D341Med (cell line): ENCODE measurements around the gene RPL39L.

ENCODE experiments used
- DNase-seq: peaks from one replicate; pipeline ENCODE4 v3.0.0; 2012; ENCODE audit warnings: low spot score

Gene RPL39L

GRCh38 chr3:187093320-187093719 lies 46.0 kb downstream of the RPL39L start:
- no peak for DNase-seq

DNA sequence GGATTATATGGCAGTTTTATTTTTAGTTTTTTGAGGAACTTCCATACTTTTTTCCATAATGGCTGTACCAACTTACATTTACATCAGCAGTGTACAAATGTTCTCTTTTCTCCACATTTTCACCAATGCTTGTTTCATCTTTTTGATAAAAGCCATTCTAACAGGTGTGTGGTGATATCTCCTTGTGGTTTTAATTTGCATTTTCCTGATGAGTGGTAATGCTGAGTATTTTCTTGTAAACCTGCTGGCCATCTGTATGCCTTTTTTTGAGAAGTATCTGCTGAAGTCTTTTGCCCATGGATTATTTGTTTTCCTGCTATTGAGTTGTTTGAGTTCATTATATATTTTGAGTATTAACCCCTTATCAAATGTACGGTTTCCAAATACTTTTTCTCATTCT lies 50.6 kb downstream of the RPL39L start:
- no peak for DNase-seq

DNA sequence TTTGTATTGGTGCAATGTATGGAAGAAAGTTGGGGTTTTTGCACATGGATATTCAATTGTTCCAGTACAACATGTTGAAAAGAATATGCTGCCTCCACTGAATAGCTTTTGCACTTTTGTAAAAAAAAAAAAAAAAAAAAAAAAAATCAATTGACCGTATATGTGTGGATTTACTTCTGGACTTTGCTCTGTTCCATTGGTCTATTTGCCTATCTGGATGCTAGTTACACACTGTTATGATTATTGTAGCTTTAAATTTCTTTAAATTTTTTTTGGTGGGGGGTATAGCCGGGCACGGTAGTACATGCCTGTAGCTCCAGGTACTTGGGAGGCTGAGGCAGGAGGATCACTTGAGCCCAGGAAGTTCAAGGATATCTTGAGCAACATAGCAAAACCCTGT lies 52.5 kb downstream of the RPL39L start:
- DNase-seq: no peak

GRCh38 chr3:187085933-187086332 lies 53.4 kb downstream of the RPL39L start:
- DNase-seq: no peak

DNA sequence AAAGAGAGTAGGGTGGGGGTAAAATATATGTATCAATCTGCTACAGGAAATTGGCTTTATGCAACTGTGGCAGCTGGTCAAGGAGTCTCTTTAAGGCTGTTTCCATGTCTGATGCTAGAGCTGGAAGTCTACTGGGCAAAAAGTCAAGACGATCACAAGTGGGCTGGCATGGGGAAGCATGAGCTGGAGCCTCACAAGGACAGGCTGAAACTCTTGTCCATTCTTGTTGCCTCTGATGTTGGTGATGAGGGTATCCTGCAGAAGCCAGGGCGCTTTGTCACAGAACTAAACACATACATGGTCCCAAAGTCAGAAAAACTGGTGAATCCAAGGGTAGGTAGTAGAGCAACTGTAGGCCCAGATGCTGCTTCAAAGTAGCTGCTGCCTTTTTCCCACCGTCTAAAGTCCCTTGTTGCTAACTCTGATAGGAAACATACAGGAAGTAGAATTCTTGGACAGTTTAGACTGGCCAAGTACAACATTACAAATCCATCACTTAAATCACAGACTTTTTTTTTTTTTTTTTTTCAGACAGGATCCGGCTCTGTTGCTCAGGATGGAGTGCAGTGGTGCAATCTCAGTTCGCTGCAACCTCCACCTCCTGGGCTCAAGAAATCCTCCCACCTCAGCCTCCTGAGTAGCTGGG lies 54.2 kb downstream of the RPL39L start:
- DNase-seq: no peak

DNA sequence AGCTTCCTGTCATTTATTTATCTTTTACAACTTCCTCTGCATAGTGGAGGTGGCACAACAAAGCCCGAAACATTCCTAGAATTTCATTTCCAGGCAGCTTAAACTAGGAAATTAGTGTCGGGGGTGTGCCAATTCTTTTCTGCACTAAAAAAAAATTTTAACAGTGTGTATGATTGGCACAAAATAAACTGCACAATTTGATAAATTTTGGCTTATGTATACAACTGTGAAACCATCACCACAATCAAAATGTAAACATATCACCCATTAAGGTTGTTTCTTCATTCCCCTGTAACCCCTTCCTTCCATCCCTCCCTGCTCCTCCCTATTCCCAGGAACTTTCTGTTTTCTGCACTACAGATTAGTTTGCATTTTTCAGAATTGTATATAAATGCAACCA lies 54.7 kb downstream of the RPL39L start:
- DNase-seq: no peak

DNA sequence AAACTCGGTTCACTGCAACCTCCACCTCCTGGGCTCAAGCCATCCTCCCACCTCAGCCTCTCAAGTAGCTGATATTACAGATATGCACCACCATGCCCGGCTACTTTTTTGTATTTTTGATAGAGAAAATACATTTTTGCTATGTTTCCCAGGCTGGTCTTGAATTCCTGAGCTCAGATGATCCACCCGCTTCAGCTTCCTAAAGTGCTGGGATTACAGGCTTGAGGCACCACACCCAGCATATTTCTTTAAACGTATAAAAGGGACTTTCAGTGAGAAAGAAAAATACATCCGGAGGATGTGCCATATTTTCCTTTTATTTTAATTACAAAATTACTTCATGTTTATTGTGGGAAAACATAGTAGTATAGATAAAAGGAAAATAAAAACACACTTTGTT lies 55.2 kb downstream of the RPL39L start:
- DNase-seq: no peak

GRCh38 chr3:187082758-187083375 lies 56.4 kb downstream of the RPL39L start:
- DNase-seq: no peak

GRCh38 chr3:187080799-187081450 lies 58.4 kb downstream of the RPL39L start:
- DNase-seq: no peak

DNA sequence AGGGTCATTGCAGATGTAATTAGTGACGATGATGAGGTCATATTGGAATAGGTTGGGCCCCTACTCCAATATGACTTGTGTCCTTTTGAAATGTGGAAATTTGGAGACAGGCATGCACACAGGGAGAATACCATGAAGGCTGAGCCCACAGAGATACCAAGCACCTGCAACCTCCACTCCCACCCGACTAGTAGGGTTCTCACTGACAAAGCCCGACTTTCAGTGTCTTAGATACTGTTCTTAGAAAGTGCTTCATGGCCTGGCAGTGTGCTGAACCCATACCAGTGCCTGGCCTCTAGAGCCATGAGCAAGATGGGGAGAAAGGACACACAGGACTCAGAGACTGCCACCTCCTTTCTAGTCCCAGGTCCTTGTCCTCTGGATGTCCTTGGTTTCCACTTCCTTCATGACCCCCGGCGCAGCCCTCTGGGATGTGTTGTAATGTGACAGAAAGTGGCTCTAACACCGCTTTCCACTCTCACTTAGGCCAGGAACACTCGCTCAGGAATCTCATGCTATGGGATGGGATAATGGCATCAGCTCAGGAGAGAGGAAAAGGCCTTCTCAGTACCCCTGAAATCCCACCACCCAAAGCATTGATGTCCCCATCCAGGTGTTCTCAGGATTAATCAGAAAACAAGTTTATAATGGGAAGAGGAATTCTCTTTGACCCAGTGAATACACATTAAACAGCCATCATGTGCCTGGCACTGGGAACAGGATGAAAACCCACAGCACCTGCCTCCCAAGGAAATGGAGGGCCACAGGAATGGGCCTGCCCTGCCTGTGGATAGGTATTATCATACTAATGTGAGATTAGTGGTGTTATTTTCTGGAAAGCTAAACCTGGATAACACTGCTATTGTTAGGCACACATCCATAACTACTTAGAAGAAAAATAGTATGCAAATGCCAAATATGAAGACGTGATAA lies 59.9 kb downstream of the RPL39L start:
- no peak for DNase-seq

GRCh38 chr3:187077537-187077936 lies 61.8 kb downstream of the RPL39L start:
- DNase-seq: no peak

GRCh38 chr3:187077085-187077484 lies 62.2 kb downstream of the RPL39L start:
- no peak for DNase-seq

- DNase-seq: no peak
These were observed 63.0 kb downstream of the RPL39L start for GRCh38 chr3:187076297-187076696.

DNA sequence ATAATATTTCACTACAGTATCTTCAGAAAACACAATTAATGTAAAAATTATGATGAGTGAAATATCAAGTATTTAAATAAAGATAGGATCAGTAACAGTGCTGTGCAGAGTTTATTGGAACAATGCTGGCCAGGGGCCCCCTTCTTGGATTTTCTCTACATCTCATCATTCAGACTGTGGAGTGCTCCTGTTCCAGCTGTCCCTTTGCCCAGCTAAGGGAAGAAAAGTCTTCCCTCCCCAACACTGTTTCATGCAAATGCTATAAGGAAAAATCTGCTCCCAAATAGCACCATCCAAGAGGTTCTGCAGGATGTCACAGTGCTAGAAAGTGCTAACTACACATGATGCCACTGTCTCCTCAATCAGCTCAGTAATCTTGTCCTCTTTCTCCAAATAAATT lies 64.5 kb downstream of the RPL39L start:
- no peak for DNase-seq

DNA sequence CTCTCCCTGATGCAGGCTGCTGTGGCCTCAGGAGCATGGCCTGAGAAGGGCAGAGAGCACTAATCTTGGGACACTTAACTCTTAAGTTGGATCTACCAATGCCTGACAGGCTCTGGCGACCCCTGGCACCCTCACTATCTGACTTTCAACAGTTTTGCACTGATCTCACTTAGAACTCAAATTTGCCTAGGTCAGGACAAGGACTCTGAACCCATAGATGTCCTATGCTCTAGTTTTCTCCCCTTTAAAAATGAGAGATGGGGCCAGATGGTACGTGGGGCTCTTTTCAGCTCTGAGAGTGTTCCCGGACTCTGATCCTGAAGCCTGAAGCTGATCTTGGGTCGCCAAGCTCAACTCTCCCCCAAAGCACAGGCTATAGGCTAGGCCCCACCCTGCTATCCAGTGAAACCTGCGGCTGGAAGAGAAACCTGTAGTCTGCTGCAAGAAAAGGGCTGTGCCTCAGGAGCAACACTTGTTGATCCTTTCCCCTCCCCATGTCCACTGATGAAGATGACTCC lies 65.7 kb downstream of the RPL39L start:
- DNase-seq: no peak

- DNase-seq: no peak
These were observed 66.8 kb downstream of the RPL39L start for GRCh38 chr3:187072511-187072910.

DNA sequence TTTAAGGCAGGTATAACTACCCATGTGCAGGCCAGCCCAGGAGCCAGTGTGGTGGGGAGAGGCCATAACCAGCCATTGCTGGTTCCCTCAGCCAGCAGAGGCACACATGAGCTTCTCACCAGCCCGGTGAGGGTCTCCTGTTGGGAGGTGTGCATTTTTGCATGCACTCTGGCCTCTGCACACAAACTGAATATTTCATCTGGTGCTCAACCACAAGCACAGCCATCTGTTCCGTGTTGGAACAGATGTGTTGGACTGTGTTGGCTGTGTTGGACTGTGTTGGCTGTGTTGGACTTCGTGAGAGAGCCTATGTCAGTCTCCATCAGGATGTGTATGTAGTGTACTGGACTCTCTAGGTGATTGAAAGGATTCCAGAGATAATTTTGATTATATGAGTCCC lies 67.2 kb downstream of the RPL39L start:
- no peak for DNase-seq
